ENCODE measurements around the gene MAP3K12.
A peak's percentile ranks its signal among the peaks of the same experiment; 100 is the strongest.
"Not testable (repeated sequence)": the region's sequence is repeated elsewhere in the genome, so short reads cannot be mapped to it uniquely, and the experiment has no call there.

Gene MAP3K12

DNA sequence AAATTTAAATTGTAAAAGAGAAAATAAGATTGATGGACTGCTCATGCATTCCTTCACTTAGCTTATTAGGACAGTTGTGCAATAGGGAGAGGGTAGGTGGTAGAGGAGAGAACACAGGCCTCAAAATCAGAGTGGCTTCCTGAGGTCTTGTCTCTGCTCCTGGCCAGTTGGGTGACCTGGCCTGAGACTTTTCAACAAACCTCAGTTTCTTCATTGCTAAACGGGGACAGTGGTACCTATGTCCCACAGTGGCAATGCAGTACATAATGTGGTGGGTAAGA lies 2.6 kb downstream of the MAP3K12 start:
- in situ Hi-C loops (cut with MboI; ENCODE audit: low pct_unique_long_range_greater_than_20kb, low sequenced_read_pairs) = no loop called here
- no peak for DNase-seq

DNA sequence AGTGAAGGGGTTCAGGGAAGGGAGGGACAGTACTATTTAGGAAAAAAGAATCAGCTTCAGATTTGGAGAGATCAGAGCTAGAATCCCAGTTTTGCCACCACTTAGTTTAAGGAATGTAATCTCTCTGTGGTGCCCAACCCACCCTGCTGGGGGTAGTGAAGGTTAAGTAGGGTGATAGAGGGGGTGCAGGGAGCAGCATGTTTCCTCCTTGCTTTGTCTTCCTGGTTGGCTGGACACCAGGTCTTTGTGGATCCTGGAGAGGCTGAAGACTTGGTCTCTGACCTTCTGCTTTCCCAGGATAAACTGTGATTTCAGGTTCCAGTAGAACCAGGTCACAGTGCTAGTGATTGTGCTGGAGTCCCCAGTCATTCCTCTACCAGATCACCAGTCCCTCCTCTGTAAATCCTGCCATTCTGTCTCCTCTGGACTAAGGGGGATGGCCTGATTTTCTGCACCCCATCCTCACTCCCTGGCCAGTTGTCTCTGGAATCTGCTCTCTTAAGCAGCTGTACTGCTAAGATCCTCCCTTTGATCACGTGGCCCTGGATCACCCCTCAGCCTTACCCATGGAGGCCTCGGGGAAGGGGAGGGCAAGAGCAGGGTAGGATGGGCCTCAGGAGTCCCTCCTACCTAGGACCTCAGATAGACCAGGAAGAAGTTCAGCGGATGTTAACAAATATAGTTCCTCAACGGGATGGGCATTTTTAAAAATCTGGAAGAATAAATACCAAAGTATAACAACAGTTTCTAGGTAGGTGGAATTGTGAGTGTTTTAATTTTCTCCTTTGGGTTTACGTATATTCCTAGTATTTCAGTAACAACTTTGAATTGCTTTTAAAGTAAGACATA lies 3.1 kb downstream of the MAP3K12 start:
- in situ Hi-C loops (cut with MboI; ENCODE audit: low pct_unique_long_range_greater_than_20kb, low sequenced_read_pairs) = no loop called here
- DNase-seq = peak; percentile 54

DNA sequence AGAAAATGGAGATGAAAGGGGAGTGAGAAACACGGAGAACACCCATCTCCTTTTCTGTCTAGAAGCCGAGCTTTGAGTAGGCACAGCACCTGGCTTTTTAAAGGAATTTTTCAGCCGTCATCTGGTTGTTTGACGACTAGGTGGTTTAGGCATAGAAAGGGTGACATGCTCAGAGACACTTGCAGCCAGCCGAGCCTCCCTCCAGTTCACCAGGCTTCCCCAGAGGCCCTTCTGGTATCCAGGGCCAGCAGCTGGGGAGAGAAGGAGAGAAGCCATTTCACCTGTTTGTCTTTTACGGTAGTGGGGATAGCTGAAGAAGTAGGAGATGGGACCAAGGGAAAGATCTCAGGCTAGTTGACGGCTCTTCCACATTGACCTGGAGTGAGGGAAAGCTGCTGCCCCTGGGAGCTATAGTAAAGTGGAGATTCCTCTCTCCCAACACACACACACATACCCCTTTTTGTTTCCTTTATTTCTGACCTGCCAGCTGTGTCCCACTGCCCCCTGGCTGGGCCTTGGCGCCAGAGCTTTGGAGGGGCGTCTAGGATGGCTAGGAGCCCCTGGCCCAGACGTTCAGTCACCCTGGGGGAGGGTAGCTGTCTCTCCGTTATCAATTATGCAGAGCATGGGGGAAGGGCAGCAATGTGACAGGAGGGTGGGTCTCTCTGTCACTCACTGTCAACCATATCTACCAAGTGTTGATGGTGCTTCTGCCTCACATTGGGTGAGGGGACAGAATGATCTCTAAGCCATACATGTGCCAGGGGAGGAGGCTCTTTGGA lies 5.5 kb downstream of the MAP3K12 start:
- no peak for DNase-seq
- in situ Hi-C loops (cut with MboI; ENCODE audit: low pct_unique_long_range_greater_than_20kb, low sequenced_read_pairs) = no loop called here

DNA sequence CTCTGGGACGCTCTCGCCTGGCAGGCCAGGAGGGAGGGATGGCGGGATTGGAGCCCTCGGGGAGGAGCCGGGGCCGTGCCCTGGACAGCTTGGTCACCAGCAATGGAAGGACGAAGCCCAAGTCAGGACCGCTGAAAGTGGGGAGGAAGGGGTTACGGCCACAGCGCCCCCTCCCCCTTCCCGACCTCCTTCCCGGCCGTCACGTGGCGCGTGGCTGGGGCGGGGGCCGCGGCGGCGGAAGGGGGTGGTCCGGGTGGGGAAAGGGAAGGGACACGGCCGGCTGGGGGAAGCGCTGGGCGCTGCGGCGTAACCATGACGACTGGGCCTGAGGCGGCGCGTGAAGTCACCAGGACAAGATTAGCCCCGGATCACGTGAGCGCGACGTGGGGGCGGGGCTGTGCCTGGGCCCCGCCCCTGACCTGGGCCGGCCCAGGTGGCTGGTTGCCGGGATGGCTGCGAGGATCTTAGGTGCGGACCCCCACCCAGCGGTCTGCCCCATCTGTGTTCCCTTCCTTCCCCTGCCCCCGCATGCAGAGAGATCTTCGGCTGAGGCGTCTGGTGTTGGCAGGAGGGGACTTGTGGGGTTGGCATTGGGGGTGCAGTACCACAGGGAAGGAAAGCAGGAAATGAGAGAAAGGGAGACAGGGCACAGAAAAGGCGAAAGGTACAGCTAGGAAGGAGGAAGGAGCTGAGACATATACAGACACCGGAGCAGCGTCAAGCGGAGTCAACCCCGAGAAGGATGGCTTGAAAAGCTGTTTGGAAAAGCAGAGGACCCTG lies 6.2 kb downstream of the MAP3K12 start:
- in situ Hi-C loops (cut with MboI; ENCODE audit: low pct_unique_long_range_greater_than_20kb, low sequenced_read_pairs) = no loop called here
- peak; percentile 90 for DNase-seq

DNA sequence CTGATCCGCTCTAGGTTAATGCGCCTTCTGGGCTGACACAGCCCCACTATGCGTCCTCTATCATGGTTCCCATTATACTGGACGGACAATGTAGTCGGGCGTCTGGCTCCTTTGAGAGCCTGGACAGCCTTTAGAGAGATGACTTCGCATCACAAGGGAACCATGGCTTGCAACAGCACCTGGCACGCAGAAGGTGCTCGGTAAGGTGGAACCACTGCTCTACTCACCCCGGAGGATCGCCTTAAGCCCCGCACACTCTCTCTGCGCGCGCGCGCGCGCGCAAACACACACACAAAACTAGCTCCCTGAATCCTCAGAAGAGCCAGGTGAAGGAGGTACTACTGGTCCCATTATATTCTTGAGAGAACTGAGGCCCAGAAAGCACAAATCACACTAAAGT lies 7.1 kb downstream of the MAP3K12 start:
- in situ Hi-C loops (cut with MboI; ENCODE audit: low pct_unique_long_range_greater_than_20kb, low sequenced_read_pairs) = no loop called here
- no peak for DNase-seq

DNA sequence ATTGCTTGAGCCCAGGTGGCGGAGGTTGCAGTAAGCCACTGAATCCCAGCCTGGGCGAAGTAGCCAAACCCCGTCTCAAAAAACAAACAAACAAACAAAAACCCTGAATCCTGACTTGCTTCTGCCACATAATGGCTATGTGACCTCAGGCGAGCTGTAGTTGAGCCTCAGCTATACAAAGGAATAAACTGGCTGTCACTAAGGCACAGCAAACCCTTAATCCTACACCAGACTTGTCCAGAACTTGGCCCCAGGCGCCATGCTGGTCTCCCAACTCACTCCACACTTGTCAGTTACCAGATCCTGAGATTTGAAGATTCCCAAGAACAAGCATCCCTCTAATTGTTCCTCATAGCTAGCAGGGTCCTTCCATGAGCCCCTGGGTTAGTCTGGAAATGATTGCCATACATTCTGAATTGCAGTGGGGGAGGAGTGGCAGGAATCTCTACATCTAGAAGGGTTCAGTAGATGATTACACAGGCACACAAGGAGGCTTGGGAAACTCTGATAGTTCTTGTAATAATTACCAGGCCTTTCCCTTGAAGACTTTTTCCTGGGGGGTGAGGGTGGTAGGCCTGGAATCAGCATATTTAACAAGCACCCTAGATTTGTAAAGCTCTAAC lies 9.9 kb downstream of the MAP3K12 start:
- no peak for DNase-seq
- in situ Hi-C loops (cut with MboI; ENCODE audit: low pct_unique_long_range_greater_than_20kb, low sequenced_read_pairs) = no loop called here

DNA sequence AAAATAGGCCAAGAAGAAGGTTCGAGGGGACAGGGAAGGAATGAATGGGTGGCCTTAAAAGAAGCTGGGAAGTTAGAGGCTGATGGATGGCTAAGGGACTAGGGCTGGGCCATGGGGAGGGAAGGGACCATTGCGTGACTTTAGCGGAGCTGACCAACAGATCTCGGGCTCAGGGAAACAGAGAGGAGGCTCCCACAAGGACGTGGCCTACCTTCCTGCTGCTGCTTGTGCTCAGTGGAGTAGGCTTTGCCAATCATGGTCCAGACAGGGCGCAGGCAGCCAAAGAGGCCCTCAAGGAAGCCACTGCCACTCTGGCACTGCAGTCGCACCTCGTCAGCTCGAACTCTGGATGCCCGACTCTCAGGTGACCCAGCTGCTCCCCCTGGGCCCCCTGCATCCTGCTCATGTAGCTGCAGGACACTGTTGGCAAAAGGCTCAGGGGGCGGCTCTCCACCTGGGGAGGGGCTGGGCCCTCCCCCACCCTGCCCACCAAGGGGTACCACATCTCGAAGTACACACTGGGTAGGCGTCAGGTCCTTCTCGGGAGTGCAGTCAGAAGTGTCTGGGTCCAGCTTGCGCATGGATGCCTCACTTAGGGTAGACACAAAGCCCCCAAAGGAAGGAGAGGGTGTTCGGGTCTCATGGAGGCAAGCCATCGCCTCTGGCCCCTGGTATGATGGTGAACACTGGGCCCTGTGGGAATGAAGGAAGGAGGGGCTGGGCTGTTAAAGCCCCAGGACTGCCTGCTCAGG lies 12.3 kb downstream of the MAP3K12 start:
- in situ Hi-C loops (cut with MboI; ENCODE audit: low pct_unique_long_range_greater_than_20kb, low sequenced_read_pairs) = no loop called here
- DNase-seq = no peak

DNA sequence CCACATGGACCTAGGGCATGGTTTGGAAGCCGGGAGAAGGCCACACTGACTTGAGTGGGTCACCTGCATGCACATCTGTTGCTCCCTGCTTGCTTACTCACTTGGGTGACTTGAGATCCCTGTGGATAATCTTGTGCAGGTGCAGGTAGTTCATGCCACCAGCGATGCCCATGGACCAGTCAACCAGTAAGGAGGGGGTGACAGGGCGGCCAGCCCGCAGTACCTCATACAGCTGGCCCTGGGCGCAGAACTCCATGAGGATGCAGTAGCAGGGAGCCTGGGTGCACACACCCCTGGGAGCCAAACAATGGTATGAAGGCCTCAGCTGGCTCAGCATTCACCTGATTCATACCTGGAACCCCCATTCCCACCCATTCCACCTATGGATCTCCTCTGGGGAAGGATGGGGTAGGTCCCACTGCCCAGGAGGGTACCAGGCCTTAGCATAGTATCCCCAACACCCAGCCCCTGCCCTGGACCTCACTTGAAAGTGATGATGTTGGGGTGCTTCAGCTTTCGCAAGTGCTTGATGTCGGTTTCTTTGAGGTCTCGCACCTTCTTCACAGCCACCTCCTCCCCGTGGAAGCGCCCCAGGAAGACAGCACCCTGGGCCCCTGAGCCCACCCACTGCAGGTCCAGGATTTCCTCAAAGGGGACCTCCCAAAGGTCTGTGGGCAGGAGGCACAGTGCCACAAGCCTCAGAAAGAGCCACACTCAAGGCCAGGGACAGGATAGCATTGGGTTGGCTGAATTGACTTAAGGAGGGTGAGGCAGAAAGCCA lies 13.1 kb downstream of the MAP3K12 start:
- DNase-seq = no peak
- in situ Hi-C loops (cut with MboI; ENCODE audit: low pct_unique_long_range_greater_than_20kb, low sequenced_read_pairs) = no loop called here

DNA sequence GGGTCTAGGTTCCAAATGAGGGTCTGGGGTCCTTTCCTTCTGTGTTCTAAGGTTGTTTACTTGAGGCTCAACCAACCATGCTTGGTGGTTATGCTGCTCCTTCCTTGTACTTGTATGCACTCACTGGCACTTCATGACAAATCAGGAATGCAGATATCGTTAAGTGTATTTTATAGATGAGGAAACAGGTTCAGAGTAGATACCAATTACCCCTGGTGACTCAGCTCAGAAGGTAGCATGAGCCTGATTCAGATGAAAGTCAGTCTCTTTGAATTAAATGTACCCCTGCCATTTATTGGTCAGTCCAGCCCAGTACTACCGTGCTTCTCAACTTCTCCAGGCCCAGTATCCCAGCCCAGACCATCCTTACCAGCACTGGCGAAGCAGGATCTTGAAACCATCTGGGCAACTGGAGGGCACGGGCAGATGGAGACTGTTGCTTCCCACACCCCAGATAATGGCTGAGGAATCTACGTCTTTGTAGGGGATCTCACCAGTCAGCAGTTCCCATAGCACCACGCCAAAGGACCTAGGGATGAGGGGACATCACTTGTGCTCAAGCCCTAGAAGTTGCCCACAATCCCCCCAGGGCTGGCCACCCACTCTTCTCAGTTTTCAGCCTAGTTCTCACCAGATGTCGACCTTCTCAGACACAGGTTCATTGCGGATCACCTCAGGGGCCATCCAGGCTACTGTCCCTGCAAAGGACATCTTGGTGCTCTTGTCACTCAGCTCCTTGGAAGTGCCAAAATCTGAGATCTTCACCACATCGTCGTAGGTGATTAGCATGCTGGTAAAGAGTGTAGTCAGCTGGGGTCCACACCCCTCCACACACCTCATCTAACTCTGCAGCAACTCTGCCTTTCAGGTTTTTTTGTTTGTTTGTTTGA lies 14.3 kb downstream of the MAP3K12 start:
- DNase-seq = no peak
- in situ Hi-C loops (cut with MboI; ENCODE audit: low pct_unique_long_range_greater_than_20kb, low sequenced_read_pairs) = no loop called here

DNA sequence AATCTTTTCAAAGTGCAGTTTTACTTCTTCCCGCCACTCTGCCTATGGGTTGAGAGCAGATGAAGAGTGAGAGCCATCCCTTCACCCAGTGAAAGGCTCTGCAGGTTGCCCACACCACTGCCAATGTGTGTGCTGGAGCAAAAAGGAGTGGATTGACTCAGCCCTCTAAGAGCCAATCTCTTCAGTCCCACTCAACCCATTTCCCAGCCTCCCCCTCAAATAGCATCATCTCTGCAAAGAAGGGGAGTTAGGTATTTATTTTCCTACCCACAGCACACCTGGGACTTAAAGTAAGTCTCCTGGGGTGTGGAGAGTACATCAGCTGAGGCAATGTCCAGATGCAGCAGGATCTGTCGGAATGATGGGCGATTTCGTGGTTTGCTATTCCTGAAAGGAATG lies 15.3 kb downstream of the MAP3K12 start:
- in situ Hi-C loops (cut with MboI; ENCODE audit: low pct_unique_long_range_greater_than_20kb, low sequenced_read_pairs) = no loop called here
- no peak for DNase-seq

DNA sequence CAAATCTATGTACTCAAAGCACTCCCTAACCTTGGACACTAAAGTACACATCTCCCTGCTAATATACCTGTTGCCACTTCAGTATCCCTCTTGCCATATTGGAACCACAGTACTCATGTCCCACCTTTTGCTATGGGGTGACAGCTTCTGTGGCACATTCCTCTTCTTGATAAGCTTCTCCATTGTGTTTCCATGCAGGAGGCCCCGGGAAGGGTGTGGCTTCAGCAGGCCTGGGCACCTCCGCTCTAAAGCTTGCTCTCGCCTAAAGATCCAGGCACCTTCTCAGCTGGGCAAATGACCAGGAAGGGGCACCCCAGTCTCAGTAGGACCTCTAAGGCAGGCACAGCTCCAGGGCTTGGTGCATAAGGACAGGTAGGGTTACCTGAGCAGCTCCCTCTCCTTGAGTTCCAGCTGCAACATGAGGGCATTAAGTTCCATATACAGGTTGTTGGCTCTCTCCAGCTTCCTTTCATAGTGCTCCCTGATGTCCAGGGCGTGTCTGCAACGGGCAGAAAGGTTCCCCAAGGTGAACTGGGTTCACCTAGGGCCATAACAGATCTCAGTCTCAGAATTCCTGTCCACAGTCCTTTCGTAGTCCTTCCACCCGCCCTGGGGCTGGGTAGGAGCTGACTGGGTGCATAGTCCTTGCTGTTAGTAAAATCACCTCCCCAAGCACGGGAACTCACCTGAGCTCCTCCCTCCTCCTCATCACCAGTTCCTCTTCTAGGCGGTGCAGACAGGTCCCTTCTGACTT lies 15.9 kb downstream of the MAP3K12 start:
- in situ Hi-C loops (cut with MboI; ENCODE audit: low pct_unique_long_range_greater_than_20kb, low sequenced_read_pairs) = no loop called here
- peak; percentile 26 for DNase-seq

DNA sequence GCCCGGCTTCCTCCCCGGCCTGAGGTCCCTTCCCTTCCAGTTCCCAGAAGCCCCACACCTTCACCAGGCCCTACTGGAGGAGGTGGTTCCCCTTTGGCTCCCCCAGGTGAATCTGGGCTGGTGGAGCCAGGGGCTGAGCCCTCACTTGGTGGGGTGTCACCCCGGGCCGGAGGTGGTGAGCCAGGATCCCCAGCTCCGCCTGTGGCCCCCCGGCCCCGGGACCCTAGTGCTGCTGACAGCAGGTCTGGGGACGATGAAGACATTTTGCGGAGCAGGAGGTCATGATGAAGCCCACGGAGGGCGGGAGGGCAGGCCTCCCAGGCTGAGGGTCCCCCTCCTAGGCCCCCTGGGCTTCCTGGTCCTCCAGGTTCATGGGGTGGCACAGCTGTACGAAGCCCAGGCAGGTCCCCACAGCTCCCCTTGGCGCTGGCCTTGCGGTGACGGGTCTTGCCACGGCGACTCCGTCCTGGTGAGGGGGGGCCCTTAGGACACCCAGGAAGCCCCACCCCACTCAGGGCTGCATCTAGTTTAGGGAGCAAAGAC lies 16.6 kb downstream of the MAP3K12 start:
- DNase-seq = no peak

DNA sequence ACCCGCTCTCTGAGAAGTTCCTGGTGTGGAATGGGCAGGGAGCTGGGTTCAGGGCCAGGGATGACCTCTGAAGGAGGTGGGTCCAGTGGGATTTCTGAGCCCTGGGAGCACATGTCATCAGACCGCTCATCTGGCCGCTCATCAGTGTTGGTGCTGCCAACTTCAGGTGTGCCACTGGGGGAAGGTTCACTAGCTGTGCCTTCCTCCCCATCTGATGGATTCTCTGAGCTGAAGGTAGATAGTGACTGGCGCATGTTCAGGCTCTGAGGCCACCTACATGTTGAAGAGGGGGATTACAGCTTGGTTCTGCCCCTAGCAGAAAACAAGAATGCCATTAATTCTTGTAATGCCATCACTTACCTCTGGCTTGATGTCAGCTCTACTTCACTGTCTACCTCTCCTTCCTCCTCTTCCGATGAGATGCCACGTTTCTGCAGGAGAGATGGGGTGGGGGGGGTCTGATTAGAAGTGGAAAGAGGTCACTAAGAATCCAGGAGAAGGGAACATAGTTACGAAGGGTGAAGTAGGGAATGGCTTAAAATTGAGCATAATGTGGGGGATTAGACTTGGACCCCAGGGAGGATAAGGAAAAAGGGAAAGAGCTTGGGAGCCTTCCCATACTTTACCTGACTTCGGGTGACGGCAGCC lies 17.2 kb downstream of the MAP3K12 start:
- in situ Hi-C loops (cut with MboI; ENCODE audit: low pct_unique_long_range_greater_than_20kb, low sequenced_read_pairs) = no loop called here
- DNase-seq = peak; percentile 36

More for the DNA sequence above, 16.6 kb downstream of the MAP3K12 start:
- in situ Hi-C loops (cut with MboI; ENCODE audit: low pct_unique_long_range_greater_than_20kb, low sequenced_read_pairs) = no loop called here

DNA sequence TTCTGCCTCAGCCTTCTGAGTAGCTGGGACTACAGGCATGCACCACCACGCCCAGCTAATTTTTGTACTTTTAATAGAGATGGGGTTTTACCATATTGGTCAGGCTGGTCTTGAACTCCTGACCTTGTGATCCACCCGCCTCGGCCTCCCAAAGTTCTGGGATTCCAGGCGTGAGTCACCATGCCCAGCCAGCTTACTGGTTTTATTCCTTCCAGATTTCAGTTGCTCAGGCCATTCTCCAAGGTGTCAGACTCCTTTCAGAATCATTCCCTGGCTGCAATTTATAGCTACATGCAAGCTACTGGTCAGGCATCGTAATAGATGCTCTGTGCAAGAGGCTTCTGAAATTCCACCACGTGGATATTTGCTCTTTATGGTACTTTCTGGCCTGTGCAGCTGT lies 17.8 kb downstream of the MAP3K12 start:
- in situ Hi-C loops (cut with MboI; ENCODE audit: low pct_unique_long_range_greater_than_20kb, low sequenced_read_pairs); DNase-seq: not testable (repeated sequence)

DNA sequence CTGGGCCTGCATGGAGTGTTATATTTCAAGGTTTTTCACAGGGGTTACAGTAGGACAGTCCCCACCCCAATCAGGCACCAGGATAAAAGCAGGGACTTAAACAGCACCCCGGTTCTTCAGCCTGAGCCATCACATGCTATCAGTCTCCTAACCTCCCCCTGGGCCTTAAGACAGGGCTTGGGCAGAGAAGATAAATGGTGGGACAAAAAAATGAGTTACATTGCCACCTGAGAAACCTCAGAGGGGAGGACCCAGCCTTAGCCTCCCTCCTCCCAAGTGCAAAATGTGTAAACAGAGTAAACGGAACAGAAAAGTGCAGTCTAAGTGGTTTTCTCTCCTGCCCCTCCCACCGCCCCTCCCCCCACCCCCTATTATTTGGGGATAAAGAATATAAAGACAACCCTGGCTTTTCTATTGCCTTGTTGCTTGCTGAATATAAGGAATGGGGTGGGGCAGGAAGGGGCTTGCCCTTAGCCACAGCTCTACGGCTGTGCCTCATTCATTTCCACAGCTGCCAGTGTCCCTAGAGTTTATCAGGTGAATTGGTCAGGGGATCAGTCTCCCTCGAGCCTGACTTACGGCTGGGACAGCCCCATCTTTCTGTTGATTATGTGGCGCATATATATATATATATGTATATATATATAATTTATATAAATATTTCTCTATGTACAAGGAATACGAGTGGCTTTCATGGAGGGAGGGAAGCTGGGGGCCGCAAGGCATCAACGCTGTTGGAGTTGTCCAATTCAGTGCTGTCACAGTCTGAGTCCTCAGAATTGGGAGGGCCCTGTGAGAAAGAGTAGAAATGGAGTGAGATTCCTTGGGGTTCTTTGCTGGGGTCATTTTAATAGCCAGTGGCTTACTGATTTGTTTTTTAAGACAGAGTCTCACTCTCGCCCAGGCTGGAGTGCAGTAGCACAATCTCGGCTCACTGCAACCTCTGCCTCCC lies 18.5 kb downstream of the MAP3K12 start:
- in situ Hi-C loops (cut with MboI; ENCODE audit: low pct_unique_long_range_greater_than_20kb, low sequenced_read_pairs) = no loop called here
- no peak for DNase-seq

Measured in KBM-7 (cell line).